ENCODE measurements around the gene TAOK3.

DNA sequence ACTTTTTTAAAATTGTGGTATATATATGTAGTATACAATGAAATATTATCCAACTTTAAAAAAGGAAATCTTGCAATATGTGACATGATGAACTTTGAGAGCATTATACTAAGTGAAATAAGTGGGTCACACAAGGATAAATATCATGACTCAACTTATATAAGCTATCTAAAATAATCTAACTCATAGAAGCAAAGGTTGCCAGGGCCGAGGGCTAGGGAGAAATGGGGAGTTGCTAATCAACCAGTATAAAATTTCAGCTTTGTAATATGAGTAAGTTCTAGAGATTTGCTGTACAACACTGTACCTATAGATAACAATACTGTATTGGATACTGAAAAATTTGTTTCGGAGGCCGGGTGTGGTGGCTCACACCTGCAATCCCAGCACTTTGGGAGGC, 38.5 kb downstream of the TAOK3 start:
- TF ChIP-seq, protein P1, sequence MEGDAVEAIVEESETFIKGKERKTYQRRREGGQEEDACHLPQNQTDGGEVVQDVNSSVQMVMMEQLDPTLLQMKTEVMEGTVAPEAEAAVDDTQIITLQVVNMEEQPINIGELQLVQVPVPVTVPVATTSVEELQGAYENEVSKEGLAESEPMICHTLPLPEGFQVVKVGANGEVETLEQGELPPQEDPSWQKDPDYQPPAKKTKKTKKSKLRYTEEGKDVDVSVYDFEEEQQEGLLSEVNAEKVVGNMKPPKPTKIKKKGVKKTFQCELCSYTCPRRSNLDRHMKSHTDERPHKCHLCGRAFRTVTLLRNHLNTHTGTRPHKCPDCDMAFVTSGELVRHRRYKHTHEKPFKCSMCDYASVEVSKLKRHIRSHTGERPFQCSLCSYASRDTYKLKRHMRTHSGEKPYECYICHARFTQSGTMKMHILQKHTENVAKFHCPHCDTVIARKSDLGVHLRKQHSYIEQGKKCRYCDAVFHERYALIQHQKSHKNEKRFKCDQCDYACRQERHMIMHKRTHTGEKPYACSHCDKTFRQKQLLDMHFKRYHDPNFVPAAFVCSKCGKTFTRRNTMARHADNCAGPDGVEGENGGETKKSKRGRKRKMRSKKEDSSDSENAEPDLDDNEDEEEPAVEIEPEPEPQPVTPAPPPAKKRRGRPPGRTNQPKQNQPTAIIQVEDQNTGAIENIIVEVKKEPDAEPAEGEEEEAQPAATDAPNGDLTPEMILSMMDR (IDR thresholded peaks at IDR 0.05; ENCODE audit: low read length), result no peak
- no peak for TF ChIP-seq EZH2 (IDR thresholded peaks at IDR 0.05; ENCODE audit: borderline replicate concordance, low read length)

Measured in OCI-LY1 (cell line).